Mesodermal cell (in vitro differentiated cells): ENCODE data around the gene TMEM87B.

Source experiments
- H3K27ac ChIP-seq: 2 replicates; pipeline ENCODE4 v1.7.0; 2013; ENCODE audit warnings: mild to moderate bottlenecking, low read depth, low read length, moderate library complexity; ENCODE audit not compliant: severe bottlenecking
- H3K36me3 ChIP-seq: 2 replicates; pipeline ENCODE4 v1.7.1; 2013; ENCODE audit warnings: mild to moderate bottlenecking, low read length, moderate library complexity; ENCODE audit not compliant: control insufficient read depth, insufficient read depth
- H3K4me1 ChIP-seq: one replicate; pipeline ENCODE4 v1.7.1; 2013; ENCODE audit warnings: mild to moderate bottlenecking, low read length; ENCODE audit not compliant: insufficient read depth, control insufficient read depth, poor library complexity, severe bottlenecking
- H3K4me3 ChIP-seq: 2 replicates; pipeline ENCODE4 v1.7.0; 2013; ENCODE audit warnings: low read length, control low read depth, mild to moderate bottlenecking; ENCODE audit not compliant: insufficient read depth, poor library complexity, severe bottlenecking; ENCODE audit errors: extremely low read depth
- H3K9me3 ChIP-seq: 2 replicates; pipeline ENCODE4 v1.7.1; 2013; ENCODE audit warnings: mild to moderate bottlenecking, low read length, moderate library complexity; ENCODE audit not compliant: control insufficient read depth
- WGBS, 2 experiments: methylation state at CpG; one replicate each; pipeline ENCODE4 v1.1.5; 2013; ENCODE audit warnings: missing lambda C conversion rate in 2 of 2; ENCODE audit not compliant: insufficient coverage in 2 of 2; 5-methylcytosine and 5-hydroxymethylcytosine counted together

Gene TMEM87B

DNA sequence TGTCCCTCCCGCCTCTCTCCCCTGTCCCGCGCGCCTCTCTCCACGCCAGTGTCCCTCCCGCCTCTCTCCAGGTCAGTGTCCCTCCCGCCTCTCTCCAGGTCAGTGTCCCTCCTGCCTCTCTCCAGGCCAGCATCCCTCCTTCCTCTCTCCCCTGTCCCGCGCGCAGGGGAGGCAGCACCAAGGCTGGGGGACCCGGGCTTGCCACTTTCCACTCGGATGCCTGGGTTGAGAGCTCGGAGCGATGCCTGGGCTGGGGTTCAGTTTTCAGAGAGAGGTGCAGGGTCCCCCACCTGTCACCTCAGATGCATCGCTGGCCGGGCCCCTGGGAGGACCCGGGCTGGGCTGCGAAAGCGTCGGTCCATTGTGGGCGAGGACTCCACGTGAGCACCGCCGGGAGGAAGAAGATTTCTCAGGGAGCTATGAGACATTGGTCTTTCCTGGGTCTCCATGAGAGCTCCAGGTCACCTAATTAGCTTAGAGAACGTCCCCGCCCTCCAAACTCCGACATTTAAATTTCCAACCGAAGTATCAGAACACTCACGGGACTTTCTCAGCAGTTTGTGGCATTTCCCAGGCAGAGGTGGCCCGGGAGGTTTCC lies 85.2 kb downstream of the TMEM87B start:
- WGBS, 2 experiments, result 8 to 12% methylated on average over 23 to 30 of the region's 30 CpGs
- H3K4me3 ChIP-seq, result peak overlapping the region; percentile 21
- H3K9me3 ChIP-seq, result no peaks in the 10 kb centered on the region
- H3K36me3 ChIP-seq, result no peaks in the 10 kb centered on the region
- no peaks in the 10 kb centered on the region for H3K4me1 ChIP-seq
- no peak overlapping the region for H3K27ac ChIP-seq

- Histone ChIP-seq H3K27ac (no peak overlapping the region), H3K36me3 (no peaks in the 10 kb centered on the region), H3K4me3 (no peak overlapping the region), H3K9me3 (no peaks in the 10 kb centered on the region), H3K4me1 (no peaks in the 10 kb centered on the region)
- 77 to 91% methylated on average over 16 to 17 of the region's 20 CpGs for WGBS, 2 experiments
Observed at GRCh38 chr2:112140899-112141625, 86.0 kb downstream of the TMEM87B start.

DNA sequence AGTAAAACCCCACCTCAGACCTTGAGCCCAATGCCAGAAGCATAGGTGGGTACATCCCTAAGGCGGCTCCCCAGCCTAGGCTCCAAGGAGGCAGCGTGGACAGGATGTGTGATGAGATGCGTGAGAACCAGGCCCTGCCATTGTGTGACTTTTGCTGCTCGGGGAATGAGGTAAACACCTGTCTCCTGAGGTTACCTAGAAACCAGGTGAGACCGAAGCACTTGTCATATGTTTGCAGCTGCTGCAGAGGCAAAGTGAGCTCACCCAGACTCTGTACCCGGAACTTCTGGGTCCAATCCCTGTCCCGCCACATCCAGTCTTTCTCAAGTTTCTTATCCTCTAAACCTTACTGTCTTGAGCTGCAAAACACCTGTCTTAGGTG lies 86.5 kb downstream of the TMEM87B start:
- Histone ChIP-seq H3K27ac (no peak overlapping the region), H3K4me3 (no peak overlapping the region), H3K9me3 (no peaks in the 10 kb centered on the region), H3K36me3 (no peaks in the 10 kb centered on the region), H3K4me1 (no peaks in the 10 kb centered on the region)
- WGBS, 2 experiments, result 86 to 89% methylated on average over 5 to 6 of the region's 7 CpGs

DNA sequence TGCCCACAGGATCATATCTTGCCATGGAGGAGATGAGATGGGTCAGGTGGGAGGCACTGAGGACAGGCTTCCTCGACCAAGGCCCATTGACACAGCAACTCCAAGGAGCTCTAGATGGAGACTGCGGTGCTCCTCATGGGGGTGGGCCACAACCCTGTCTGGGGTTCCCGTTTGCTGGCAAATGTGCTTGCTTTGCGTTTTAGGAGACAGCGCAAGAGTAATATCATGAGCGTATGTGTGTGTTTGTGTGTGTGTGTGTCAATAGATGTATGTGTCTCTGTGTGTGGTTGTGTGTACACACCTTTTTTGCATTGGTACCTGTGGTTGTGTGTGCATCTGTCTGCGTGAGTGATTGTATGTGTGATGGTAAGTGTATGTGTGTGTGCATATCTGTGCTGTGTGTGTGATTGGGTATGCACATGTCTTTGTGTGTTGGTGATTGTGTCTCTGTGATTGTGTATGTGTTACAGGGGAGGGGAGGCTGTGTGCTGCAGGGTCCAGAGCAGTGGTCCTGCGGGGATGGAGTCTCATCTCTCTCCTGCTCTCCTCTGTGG lies 87.5 kb downstream of the TMEM87B start:
- H3K27ac ChIP-seq, result no peak overlapping the region

DNA sequence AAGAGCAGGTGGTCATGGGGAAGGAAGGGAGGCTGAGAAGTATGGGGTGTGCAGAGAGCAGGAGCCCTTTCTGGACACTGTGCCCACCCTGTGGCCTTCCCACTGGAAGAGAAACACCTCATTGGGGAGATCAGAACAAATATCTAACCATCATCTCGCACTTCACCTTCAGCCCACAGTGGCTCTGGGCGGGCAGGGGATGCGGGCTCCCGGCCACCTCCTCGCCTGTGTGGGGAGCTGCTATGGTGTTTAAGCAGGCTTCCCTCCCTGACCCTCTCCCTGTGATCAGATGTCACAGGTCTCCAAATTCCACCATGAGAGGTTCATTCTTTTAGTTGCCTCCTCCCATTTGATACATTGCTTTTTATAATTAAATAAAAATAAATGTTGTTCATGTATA lies 88.1 kb downstream of the TMEM87B start:
- WGBS, 2 experiments, result 63 to 90% methylated on average over 2 to 4 of the region's 5 CpGs
- H3K4me1 ChIP-seq, result no peaks in the 10 kb centered on the region
- H3K36me3 ChIP-seq, result no peaks in the 10 kb centered on the region
- no peak overlapping the region for H3K4me3 ChIP-seq
- no peaks in the 10 kb centered on the region for H3K9me3 ChIP-seq
- no peak overlapping the region for H3K27ac ChIP-seq

More for the DNA sequence above, 87.5 kb downstream of the TMEM87B start:
- 81 to 84% methylated on average over 7 of the region's 8 CpGs for WGBS, 2 experiments
- no peak overlapping the region for H3K4me3 ChIP-seq
- no peaks in the 10 kb centered on the region for H3K4me1 ChIP-seq
- no peaks in the 10 kb centered on the region for H3K9me3 ChIP-seq
- no peaks in the 10 kb centered on the region for H3K36me3 ChIP-seq

- H3K9me3 ChIP-seq, result no peaks in the 10 kb centered on the region
- no peak overlapping the region for H3K27ac ChIP-seq
- WGBS, 2 experiments, result 77 to 100% methylated on average over 1 to 4 of the region's 6 CpGs
- H3K4me3 ChIP-seq, result no peak overlapping the region
- H3K4me1 ChIP-seq, result peaks cover 4% of the 10 kb centered on the region
- no peaks in the 10 kb centered on the region for H3K36me3 ChIP-seq
Observed at GRCh38 chr2:112144966-112145365, 89.9 kb downstream of the TMEM87B start.

- WGBS, 2 experiments, result 91 to 93% methylated on average over 9 to 11 of the region's 17 CpGs
- Histone ChIP-seq H3K9me3 (no peaks in the 10 kb centered on the region), H3K4me3 (no peak overlapping the region), H3K27ac (no peak overlapping the region), H3K4me1 (peaks cover 15% of the 10 kb centered on the region), H3K36me3 (no peaks in the 10 kb centered on the region)
Observed at GRCh38 chr2:112147382-112148168, 92.5 kb downstream of the TMEM87B start.

- WGBS, 2 experiments, result 100% methylated on average over 1 to 2 of the region's 2 CpGs
- H3K4me1 ChIP-seq, result peaks cover 15% of the 10 kb centered on the region
- H3K4me3 ChIP-seq, result no peak overlapping the region
- no peak overlapping the region for H3K27ac ChIP-seq
- no peaks in the 10 kb centered on the region for H3K36me3 ChIP-seq
- no peaks in the 10 kb centered on the region for H3K9me3 ChIP-seq
Observed at GRCh38 chr2:112148477-112148876, 93.4 kb downstream of the TMEM87B start.

GRCh38 chr2:112149194-112149593 lies 94.1 kb downstream of the TMEM87B start:
- H3K36me3 ChIP-seq, result no peaks in the 10 kb centered on the region
- H3K9me3 ChIP-seq, result no peaks in the 10 kb centered on the region
- no peak overlapping the region for H3K27ac ChIP-seq
- H3K4me1 ChIP-seq, result peaks cover 15% of the 10 kb centered on the region
- 90 to 92% methylated on average over 5 of the region's 5 CpGs for WGBS, 2 experiments
- H3K4me3 ChIP-seq, result no peak overlapping the region

DNA sequence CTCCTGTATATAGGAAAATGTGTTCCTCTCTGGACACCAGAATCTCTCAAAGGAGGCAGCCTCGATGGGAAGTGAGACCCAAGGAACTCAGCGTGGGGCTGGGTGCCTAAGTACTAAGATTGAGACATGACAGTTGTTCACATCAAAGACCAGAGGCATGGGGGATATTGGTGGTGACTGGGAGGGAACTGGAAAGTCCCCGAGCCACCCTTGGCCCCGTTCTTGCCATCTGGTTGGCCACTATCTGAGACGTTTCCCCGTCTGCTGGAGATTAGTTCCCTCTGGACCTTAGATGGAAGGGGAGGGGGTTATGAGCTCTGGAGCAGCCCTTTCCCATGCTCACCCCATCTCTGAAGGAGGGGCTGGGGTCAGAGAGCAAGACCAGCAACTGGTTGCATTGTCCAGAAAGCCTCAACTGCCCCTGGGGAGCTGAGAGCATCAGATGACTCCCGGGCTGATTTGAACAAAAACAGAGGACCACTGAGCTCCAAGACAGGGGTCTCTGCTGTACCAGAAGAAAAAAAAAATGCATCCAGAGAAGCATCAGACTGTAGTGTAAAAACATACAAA lies 94.9 kb downstream of the TMEM87B start:
- peaks cover 15% of the 10 kb centered on the region for H3K4me1 ChIP-seq
- no peaks in the 10 kb centered on the region for H3K9me3 ChIP-seq
- no peak overlapping the region for H3K4me3 ChIP-seq
- 74 to 88% methylated on average over 4 to 6 of the region's 7 CpGs for WGBS, 2 experiments
- H3K27ac ChIP-seq, result peak overlapping the region; percentile 88
- no peaks in the 10 kb centered on the region for H3K36me3 ChIP-seq
